Effector CD8-positive, alpha-beta T cell (primary cell): ENCODE data around the gene SFXN1.
"Not testable (repeated sequence)": the region's sequence is repeated elsewhere in the genome, so short reads cannot be mapped to it uniquely, and the experiment has no call there.

Experiments used
- DNase-seq: peaks from one replicate; lab custom pipeline; 2025; lab: John Stamatoyannopoulos, UW

SFXN1 gene

DNA sequence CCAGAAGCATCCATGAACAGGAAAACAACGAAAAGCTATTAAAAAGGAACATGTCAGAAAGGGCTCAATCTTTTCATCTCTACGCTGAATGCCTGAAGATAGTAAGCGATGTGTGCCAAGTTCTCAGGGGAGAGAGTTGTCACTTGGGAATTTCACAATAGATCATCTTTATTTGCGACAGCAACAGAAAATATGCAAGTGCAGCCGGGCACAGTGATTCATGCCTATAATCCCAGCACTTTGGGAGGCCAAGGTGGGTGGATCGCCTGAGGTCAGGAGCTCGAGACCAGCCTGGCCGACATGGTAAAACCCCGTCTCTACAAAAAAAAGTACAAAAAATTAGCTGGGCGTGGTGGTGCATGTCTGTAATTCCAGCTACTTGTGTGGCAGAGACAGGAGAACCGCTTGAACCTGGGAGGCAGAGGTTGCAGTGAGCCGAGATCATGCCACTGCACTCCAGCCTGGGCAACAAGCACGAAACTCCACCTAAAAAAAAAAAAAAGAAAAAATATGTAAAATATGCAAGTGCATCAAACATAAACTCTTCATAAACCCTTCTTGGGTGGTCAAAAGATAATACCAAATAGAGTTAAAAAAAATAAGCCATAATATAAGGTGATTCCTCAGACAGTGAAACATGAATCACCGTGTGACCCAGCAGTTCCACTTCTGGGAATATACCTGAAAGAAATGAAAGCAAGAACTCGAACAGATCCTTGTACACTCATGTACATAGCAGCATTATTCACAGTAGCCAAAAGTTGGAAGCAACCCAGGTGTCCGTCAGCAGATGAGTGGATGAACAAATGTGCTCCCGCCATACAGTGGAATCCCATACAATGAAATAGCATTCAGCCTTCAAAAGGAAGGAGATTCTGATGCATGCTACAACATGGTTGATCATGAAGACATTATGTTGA lies 16.2 kb downstream of the SFXN1 start:
- DNase-seq = no peak

DNA sequence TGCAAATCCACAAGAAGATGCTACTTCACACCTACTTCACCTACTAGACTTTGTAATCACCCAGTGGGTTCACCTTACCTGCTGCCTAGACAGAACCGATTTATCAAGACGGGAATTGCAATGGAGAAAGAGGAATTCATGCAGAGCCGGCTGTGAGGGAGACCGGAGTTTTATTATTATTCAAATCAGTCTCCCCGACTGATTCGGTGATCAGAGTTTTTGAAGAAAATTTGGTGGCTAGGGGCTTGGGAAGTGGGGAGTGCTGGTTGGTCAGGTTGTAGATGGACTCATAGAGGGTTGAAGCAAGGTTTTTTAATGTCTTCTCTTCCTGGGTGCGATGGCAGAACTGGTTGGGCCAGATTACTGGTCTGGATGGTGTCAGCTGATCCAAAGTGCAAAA lies 23.4 kb downstream of the SFXN1 start:
- no peak for DNase-seq

- peak; percentile 6 for DNase-seq
Measured at GRCh38 chr5:175507671-175508070, 29.3 kb downstream of the SFXN1 start.

DNA sequence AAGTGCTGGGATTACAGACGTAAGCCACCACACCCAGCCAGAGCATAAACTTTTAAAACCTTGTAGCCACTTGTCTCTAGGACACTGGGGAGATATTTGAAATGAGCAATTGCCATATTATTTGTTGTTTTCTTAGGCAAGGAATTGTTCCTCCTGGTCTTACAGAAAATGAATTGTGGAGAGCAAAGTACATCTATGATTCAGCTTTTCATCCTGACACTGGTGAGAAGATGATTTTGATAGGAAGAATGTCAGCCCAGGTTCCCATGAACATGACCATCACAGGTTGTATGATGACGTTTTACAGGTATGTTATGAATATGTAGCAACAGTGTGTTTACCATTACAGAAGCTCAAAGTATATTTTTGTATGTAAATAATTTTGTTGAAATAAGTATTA lies 30.5 kb downstream of the SFXN1 start:
- no peak for DNase-seq

DNA sequence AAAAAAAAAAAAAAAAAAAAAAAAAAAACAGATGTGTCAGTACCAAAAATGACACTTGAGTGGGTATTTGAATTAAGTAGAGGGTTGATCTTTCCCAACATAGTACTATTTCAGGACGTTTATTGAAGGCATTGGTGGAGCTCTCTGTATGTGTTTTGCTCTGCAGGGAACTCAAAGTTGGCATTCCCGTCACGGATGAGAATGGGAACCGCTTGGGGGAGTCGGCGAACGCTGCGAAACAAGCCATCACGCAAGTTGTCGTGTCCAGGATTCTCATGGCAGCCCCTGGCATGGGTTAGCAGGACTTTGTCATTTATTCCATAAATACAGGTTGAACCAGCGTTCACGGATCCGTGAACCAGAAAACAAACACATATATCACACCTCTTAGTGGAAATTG lies 34.9 kb downstream of the SFXN1 start:
- DNase-seq = no peak

DNA sequence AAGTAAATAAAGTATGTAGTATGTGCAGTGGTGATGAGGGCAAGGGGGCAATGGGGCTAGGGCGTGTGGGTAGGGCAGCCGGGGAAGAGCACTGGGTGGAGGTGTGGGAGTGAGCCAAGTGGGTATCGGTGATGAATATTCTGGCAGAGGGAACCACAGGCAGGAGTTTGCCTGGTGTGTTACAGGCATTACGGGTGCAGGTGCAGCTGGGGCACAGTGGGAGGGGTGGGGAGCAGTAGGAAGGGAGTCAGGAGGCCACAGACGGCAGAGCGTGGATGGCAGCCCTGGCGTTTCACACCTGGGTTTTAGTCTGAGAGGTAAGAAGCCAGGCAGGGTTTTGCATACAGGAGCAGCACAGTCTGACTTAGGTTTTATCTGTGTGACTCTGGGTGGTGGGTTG lies 35.4 kb downstream of the SFXN1 start:
- no peak for DNase-seq

DNA sequence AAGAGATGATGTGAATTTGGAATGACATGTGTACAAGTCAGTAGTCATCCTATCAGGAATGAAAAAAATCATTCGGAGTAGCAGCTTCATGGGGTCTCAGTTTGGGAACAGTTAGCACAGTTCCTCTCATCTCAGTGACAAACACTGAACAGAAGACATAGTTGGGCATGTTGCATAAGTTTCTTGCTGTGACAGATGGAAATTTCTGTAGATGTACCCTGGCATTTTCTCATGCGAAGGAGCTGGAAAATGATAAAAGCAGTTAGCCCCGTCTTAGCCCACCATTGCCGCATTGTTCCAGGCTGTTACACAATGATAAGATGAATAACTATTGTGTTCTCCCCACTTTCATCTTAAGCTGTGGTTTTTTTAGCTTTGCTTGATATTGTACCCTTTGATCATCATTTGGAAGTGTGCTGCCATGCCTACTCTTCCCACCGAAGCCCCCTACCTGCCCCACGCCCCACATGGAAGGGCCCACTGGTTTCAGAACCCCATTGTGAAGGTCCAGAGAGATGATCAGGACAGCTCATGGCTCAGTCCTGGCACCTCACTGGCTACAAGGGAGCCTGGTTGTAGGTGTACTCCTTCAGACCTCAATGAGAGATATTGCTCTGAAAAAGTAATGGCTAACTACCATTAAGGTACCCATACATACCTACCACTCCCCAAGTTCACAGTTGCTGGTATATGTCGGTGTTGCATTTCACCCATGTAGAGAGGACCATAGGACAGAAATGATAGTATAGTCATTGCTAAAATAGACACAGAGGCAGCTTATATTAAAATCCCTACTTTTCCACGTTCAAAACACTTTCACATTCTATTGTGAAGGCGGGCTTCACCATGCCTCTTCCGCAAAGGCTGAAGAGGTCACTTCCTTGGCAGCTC lies 38.8 kb downstream of the SFXN1 start:
- DNase-seq = no peak

- no peak for DNase-seq
Measured at GRCh38 chr5:175517824-175518450, 39.6 kb downstream of the SFXN1 start.

- DNase-seq = no peak
Measured at GRCh38 chr5:175519006-175519405, 40.6 kb downstream of the SFXN1 start.

- no peak for DNase-seq
Measured at GRCh38 chr5:175520321-175520720, 42.0 kb downstream of the SFXN1 start.

DNA sequence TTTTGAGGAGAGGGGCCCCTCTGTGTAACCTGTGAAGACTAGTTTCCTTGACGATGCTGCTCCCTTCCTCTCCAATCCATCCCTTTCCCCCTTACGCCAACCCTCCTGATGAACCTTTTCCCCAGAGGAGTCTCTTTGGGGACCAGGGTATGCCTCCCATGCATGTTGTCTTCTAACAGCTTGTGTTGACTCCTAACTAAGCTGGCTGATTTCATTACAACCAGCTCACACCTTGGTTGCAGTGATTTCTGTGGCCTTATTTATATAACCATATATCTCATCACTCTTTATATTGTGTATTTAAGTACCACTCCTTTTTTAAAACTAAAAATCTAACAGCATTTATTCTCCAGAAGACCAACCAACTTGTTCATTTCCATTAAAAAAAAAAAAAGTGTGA lies 42.5 kb downstream of the SFXN1 start:
- no peak for DNase-seq

DNA sequence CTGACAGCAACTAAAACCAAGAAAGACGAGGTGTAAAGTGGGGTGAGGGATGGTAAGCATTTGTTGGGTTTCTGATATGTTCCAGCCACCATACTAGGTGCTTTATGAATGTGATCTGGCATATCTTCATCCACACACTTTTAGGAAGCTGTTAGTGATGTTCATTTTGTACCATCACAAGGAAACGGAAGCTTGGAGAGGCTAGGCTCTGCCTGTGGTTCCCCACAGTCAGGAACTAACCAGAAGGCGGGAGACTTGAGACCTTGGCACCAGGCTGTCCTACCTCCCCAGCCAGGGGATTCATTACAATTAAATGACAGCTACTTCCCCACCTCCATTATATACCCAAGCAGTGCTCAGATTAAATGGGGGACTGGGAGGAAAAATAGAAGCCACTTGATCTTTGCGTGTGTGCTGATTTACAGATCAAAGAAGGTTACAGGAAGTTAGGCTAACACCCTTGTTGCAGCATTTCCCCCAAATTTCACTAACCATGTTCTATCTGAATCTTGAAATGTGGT lies 43.0 kb downstream of the SFXN1 start:
- DNase-seq = no peak

GRCh38 chr5:175523292-175523691 lies 44.9 kb downstream of the SFXN1 start:
- DNase-seq = no peak

GRCh38 chr5:175524211-175524610 lies 45.9 kb downstream of the SFXN1 start:
- DNase-seq = no peak

GRCh38 chr5:175526691-175527090 lies 48.3 kb downstream of the SFXN1 start:
- no peak for DNase-seq

GRCh38 chr5:175531361-175531760 lies 53.0 kb downstream of the SFXN1 start:
- DNase-seq = no peak

- peak; percentile 69 for DNase-seq
Measured at GRCh38 chr5:175534070-175534932, 55.9 kb downstream of the SFXN1 start.

DNA sequence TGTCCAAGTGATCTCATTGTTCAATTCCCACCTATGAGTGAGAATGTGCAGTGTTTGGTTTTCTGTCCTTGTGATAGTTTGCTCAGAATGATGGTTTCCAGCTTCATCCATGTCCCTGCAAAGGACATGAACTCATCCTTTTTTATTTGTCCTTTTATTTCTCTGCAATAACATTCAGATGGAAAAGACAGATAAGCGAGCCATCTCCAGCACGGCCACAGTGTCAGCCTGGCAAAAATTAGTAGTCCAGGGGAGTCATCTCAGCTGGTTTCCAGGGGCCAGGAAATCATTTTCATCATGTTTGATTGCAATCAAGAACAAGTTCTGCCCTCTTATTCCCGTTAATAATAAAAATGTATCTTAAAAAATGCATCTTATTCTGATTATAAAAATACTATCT lies 57.0 kb downstream of the SFXN1 start:
- not testable (repeated sequence) for DNase-seq

DNA sequence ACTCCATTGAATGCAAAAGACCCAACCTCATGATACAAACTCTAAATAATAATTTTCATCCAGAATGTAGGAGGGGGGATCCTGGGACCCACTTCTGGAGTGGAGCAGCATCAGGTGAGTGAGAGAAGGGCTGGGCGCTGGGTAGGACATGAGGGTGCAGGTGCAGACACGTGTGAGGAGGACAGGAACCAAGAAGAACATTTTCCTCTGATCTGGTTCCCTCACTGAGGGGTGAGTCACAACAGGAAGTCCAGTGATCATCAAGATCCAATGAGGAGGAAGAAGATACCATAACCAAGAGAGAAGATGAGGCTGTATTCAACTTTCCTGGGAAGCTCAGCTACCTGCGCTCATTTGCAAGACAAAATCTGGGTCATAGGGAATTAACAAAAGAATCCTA lies 57.4 kb downstream of the SFXN1 start:
- DNase-seq = no peak

DNA sequence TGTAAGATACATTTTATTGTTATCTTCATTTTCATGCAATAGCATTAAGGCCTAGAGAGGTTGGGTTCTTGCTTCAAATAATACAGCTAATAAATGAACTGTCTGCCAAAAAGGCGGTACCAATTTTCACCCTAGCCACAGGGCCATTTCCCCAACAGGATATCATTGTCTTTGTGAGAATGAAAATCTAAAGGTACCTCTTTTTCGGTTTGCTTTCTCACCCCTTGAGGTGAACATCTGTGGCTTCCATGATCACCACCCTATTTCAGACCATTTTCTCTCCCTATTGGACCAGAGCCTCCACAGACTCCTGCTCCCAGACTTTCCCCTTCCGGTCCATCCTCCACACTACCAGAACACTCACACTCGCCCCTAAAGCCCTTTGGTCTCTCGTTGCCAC lies 60.2 kb downstream of the SFXN1 start:
- DNase-seq = no peak

DNA sequence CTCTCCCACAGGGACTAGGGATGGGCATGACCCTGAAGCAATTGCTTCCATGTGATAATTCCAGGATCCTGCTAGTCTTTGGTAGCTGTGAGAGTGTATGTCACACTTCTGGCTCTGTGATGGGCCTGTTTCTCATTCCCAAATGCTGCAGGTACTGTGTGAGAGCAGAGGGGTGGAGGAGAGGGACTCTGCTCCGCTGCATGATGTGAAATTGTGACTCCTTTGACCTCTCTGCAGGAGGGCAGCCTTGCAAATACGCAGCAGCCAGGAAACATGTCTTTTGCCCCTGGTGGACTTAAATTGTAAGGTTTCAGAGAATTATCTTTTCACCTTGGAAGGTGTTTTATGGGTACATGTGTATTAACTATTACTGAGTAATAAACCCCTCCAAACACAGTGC lies 61.6 kb downstream of the SFXN1 start:
- no peak for DNase-seq
